Smooth muscle cell (in vitro differentiated cells): ENCODE measurements around the gene FBXL7. TPM values are rescaled to one million over a fixed set of nuclear protein-coding genes. Genes with fewer than 3 reads are reported as not detected.

Experiments
- DNase-seq: peaks from one replicate; lab custom pipeline; 2025; ENCODE audit not compliant: unreplicated experiment; lab: John Stamatoyannopoulos, UW
- H2AFZ ChIP-seq: fragments of 200-600 bp; sonication (generic); 2 replicates; pipeline ENCODE4 v1.6.0; 2016; ENCODE audit warnings: antibody characterized with exemption, low read depth, mild to moderate bottlenecking
- H3F3A ChIP-seq: fragments of 200-600 bp; sonication (generic); 2 replicates; pipeline ENCODE4 v1.6.0; 2017; ENCODE audit warnings: antibody characterized with exemption, low read depth
- H3K27ac ChIP-seq: fragments of 200-600 bp; sonication (generic); 2 replicates; pipeline ENCODE4 v1.5.1; 2016; ENCODE audit warnings: low read depth, mild to moderate bottlenecking
- H3K27me3 ChIP-seq: fragments of 200-600 bp; sonication (generic); 2 replicates; pipeline ENCODE4 v1.6.1; 2016; ENCODE audit warnings: low read depth, mild to moderate bottlenecking
- H3K36me3 ChIP-seq: fragments of 200-600 bp; sonication (generic); 2 replicates; pipeline ENCODE4 v1.5.1; 2016; ENCODE audit warnings: low read depth
- H3K4me1 ChIP-seq: fragments of 200-600 bp; sonication (generic); 2 replicates; pipeline ENCODE4 v1.5.1; 2016; ENCODE audit warnings: low read depth
- H3K4me2 ChIP-seq: fragments of 200-600 bp; sonication (generic); 2 replicates; pipeline ENCODE4 v1.6.0; 2016; ENCODE audit warnings: mild to moderate bottlenecking
- H3K4me3 ChIP-seq: fragments of 200-600 bp; sonication (generic); 2 replicates; pipeline ENCODE4 v1.5.1; 2016; ENCODE audit warnings: mild to moderate bottlenecking
- H3K79me2 ChIP-seq: fragments of 200-600 bp; sonication (generic); 2 replicates; pipeline ENCODE4 v1.6.0; 2016; ENCODE audit warnings: low read depth, mild to moderate bottlenecking
- H3K9ac ChIP-seq: fragments of 200-600 bp; sonication (generic); 2 replicates; pipeline ENCODE4 v1.6.0; 2016; ENCODE audit warnings: low read depth
- H3K9me3 ChIP-seq: fragments of 200-600 bp; sonication (generic); replicated peaks from 2 replicates; pipeline ENCODE4 v1.5.1; 2016; ENCODE audit warnings: low read depth
- H4K20me1 ChIP-seq: fragments of 200-600 bp; sonication (generic); 2 replicates; pipeline ENCODE4 v1.6.0; 2016; ENCODE audit warnings: low read depth
- CTCF ChIP-seq: fragments of 200-600 bp; sonication (generic); IDR thresholded peaks from 2 replicates; pipeline ENCODE4 v1.5.1; 2017; ENCODE audit warnings: borderline replicate concordance, mild to moderate bottlenecking, antibody characterized with exemption; ENCODE audit not compliant: insufficient read depth, poor library complexity, severe bottlenecking
- WGBS: methylation state at CpG from one replicate; pipeline ENCODE4 v1.1.7; 2016; ENCODE audit warnings: low lambda C conversion rate; 5-methylcytosine and 5-hydroxymethylcytosine counted together
- polyA plus RNA-seq: library from polyadenylated mRNA; unstranded; fragments of >200 nt; fragmentation: Nextera tagmentation; extraction: Ambion mirVana; gene quantifications from 2 replicates; pipeline ENCODE4 v1.2.1, GENCODE V29; 2016
- total RNA-seq: library from RNA; depleted of rRNA; stranded (reverse); fragments of >200 nt; gene quantifications from 2 replicates; pipeline ENCODE4 v1.2.3, GENCODE V29; 2014

The FBXL7 gene
- total and polyA plus RNA-seq, 2 experiments from 2014 or later = 20.2 to 21.0 TPM

- Histone ChIP-seq H3K27ac (no peak overlapping the region), H4K20me1 (peaks cover 67% of the 10 kb centered on the region), H3K4me1 (no peaks in the 10 kb centered on the region), H3K4me2 (no peak overlapping the region), H3K4me3 (no peak overlapping the region), H3F3A (no peaks in the 10 kb centered on the region), H2AFZ (no peak overlapping the region), H3K36me3 (no peaks in the 10 kb centered on the region), H3K9me3 (no peaks in the 10 kb centered on the region), H3K9ac (no peak overlapping the region), H3K79me2 (peaks cover 12% of the 10 kb centered on the region), H3K27me3 (no peaks in the 10 kb centered on the region)
- no peak for DNase-seq
- TF ChIP-seq CTCF = no peak
- 91% methylated on average over 5 of the region's 5 CpGs for WGBS
Measured at GRCh38 chr5:15850536-15850935, 350.6 kb downstream of the FBXL7 start.

GRCh38 chr5:15850939-15851341 is 351.0 kb downstream of the FBXL7 start:
- H3K9me3 ChIP-seq = no peaks in the 10 kb centered on the region
- H3K27ac ChIP-seq = no peak overlapping the region
- no peak overlapping the region for H2AFZ ChIP-seq
- no peak overlapping the region for H3K4me2 ChIP-seq
- no peak overlapping the region for H3K4me3 ChIP-seq
- H3F3A ChIP-seq = no peaks in the 10 kb centered on the region
- DNase-seq = no peak
- H3K4me1 ChIP-seq = no peaks in the 10 kb centered on the region
- no peak overlapping the region for H3K9ac ChIP-seq
- 83% methylated on average over 6 of the region's 6 CpGs for WGBS
- peaks cover 16% of the 10 kb centered on the region for H3K79me2 ChIP-seq
- TF ChIP-seq CTCF = no peak
- no peaks in the 10 kb centered on the region for H3K27me3 ChIP-seq
- peaks cover 67% of the 10 kb centered on the region for H4K20me1 ChIP-seq
- H3K36me3 ChIP-seq = no peaks in the 10 kb centered on the region

GRCh38 chr5:15852217-15852616 is 352.2 kb downstream of the FBXL7 start:
- H3K27ac ChIP-seq = no peak overlapping the region
- no peaks in the 10 kb centered on the region for H3K27me3 ChIP-seq
- no peak overlapping the region for H3K4me2 ChIP-seq
- no peak for TF ChIP-seq CTCF
- H3K36me3 ChIP-seq = no peaks in the 10 kb centered on the region
- H3K4me1 ChIP-seq = no peaks in the 10 kb centered on the region
- H3K79me2 ChIP-seq = peaks cover 19% of the 10 kb centered on the region
- no peak for DNase-seq
- H3K9ac ChIP-seq = no peak overlapping the region
- H2AFZ ChIP-seq = no peak overlapping the region
- H3F3A ChIP-seq = no peaks in the 10 kb centered on the region
- WGBS = 95% methylated on average over 3 of the region's 3 CpGs
- no peaks in the 10 kb centered on the region for H3K9me3 ChIP-seq
- no peak overlapping the region for H3K4me3 ChIP-seq
- H4K20me1 ChIP-seq = peaks cover 62% of the 10 kb centered on the region

GRCh38 chr5:15852949-15853348 is 353.0 kb downstream of the FBXL7 start:
- Histone ChIP-seq H2AFZ (no peak overlapping the region), H3K4me1 (no peaks in the 10 kb centered on the region), H3K27ac (no peak overlapping the region), H3K79me2 (peaks cover 19% of the 10 kb centered on the region), H3K9me3 (no peaks in the 10 kb centered on the region), H3K9ac (no peak overlapping the region), H3K4me3 (no peak overlapping the region), H3K4me2 (no peak overlapping the region), H3K27me3 (no peaks in the 10 kb centered on the region), H4K20me1 (peaks cover 62% of the 10 kb centered on the region), H3F3A (no peaks in the 10 kb centered on the region), H3K36me3 (no peaks in the 10 kb centered on the region)
- TF ChIP-seq CTCF = no peak
- 97% methylated on average over 1 of the region's 1 CpG for WGBS
- no peak for DNase-seq
